DOHH2 (cell line): ENCODE results near the gene HNRNPM.

ENCODE experiments used
- CTCF ChIP-seq: fragments of 200-600 bp; sonication (generic); IDR thresholded peaks from one replicate; pipeline ENCODE4 v1.5.1; 2014; ENCODE audit warnings: antibody characterized with exemption, mild to moderate bottlenecking, low read depth, low read length; ENCODE audit not compliant: poor library complexity, severe bottlenecking
- EZH2phosphoT487 ChIP-seq: fragments of 200-600 bp; sonication (generic); IDR thresholded peaks from 2 replicates; pipeline ENCODE4 v1.6.1; 2017; ENCODE audit warnings: borderline replicate concordance, mild to moderate bottlenecking, antibody characterized with exemption, low read length, moderate library complexity, mixed read lengths

GRCh38 chr19:8458380-8458779, 13.6 kb downstream of the HNRNPM start:
- no peak for TF ChIP-seq CTCF
- no peak for TF ChIP-seq EZH2phosphoT487
